M059J (cell line): ENCODE data around the gene COL4A6. TPM values are rescaled to one million over a fixed set of nuclear protein-coding genes. Genes with fewer than 3 reads are reported as not detected.
"Not testable (repeated sequence)": the region's sequence is repeated elsewhere in the genome, so short reads cannot be mapped to it uniquely, and the experiment has no call there.

ENCODE experiments used
- DNase-seq: peaks from one replicate; pipeline ENCODE4 v3.0.0-alpha.2; 2012; ENCODE audit warnings: low read depth
- total RNA-seq: library from RNA; depleted of rRNA; stranded (reverse); fragments of >200 nt; shearing (Covaris generic); gene quantifications from 2 replicates; pipeline ENCODE4 v1.2.3, GENCODE V29; 2014

COL4A6 gene
- total RNA-seq, 1 experiment from 2014 or later = 0.47 TPM

GRCh38 chrX:108399418-108400165 is 38.6 kb downstream of the COL4A6 start:
- peak; percentile 78 for DNase-seq

- DNase-seq = peak; percentile 59
Observed at GRCh38 chrX:108397627-108398391, 40.4 kb downstream of the COL4A6 start.

GRCh38 chrX:108396986-108397385 is 41.2 kb downstream of the COL4A6 start:
- DNase-seq = no peak

GRCh38 chrX:108396188-108396891 is 41.9 kb downstream of the COL4A6 start:
- DNase-seq = peak; percentile 68

GRCh38 chrX:108390976-108391717 is 47.1 kb downstream of the COL4A6 start:
- not testable (repeated sequence) for DNase-seq

GRCh38 chrX:108384783-108385182 is 53.4 kb downstream of the COL4A6 start:
- DNase-seq = no peak

GRCh38 chrX:108380222-108380621 is 58.0 kb downstream of the COL4A6 start:
- DNase-seq = no peak

- not testable (repeated sequence) for DNase-seq
Observed at GRCh38 chrX:108376821-108377220, 61.4 kb downstream of the COL4A6 start.

GRCh38 chrX:108375591-108375990 is 62.6 kb downstream of the COL4A6 start:
- DNase-seq = not testable (repeated sequence)

- no peak for DNase-seq
Observed at GRCh38 chrX:108366644-108367406, 71.4 kb downstream of the COL4A6 start.

GRCh38 chrX:108362026-108362425 is 76.2 kb downstream of the COL4A6 start:
- DNase-seq = no peak

GRCh38 chrX:108361316-108361715 is 76.9 kb downstream of the COL4A6 start:
- DNase-seq = no peak

GRCh38 chrX:108359806-108360602 is 78.2 kb downstream of the COL4A6 start:
- peak; percentile 15 for DNase-seq

GRCh38 chrX:108353452-108353851 is 84.8 kb downstream of the COL4A6 start:
- DNase-seq = no peak

- DNase-seq = no peak
Observed at GRCh38 chrX:108349210-108349609, 89.0 kb downstream of the COL4A6 start.

GRCh38 chrX:108348525-108348924 is 89.7 kb downstream of the COL4A6 start:
- DNase-seq = no peak

GRCh38 chrX:108347800-108348199 is 90.4 kb downstream of the COL4A6 start:
- no peak for DNase-seq

- DNase-seq = no peak
Observed at GRCh38 chrX:108344216-108344615, 94.0 kb downstream of the COL4A6 start.

- no peak for DNase-seq
Observed at GRCh38 chrX:108341947-108342346, 96.3 kb downstream of the COL4A6 start.

- DNase-seq = no peak
Observed at GRCh38 chrX:108332281-108332680, 105.9 kb downstream of the COL4A6 start.
